DND-41 (cell line): ENCODE results near the gene FRY.

Source experiments
- ATAC-seq: fragments of 200-7000 bp; cut with Tn5 transposase; 3 replicates; pipeline ENCODE4 v1.9.1; 2021; ENCODE audit warnings: low read depth; ENCODE audit not compliant: insufficient read depth
- DNase-seq: peaks from one replicate; pipeline ENCODE4 v3.0.0-alpha.2; 2020
- H2AFZ ChIP-seq: 2 replicates; pipeline ENCODE4 v1.6.0; 2012; ENCODE audit warnings: low read depth, low read length
- H3K27ac ChIP-seq: 2 replicates; pipeline ENCODE4 v1.5.1; 2012; ENCODE audit warnings: low read length, inconsistent platforms
- H3K27me3 ChIP-seq: fragments of 200-600 bp; sonication (generic); 2 replicates; pipeline ENCODE4 v1.6.0; 2012; ENCODE audit warnings: low read length, mild to moderate bottlenecking, inconsistent platforms; ENCODE audit not compliant: insufficient read depth, poor library complexity
- H3K36me3 ChIP-seq: 2 replicates; pipeline ENCODE4 v1.5.1; 2012; ENCODE audit warnings: low read length, inconsistent platforms; ENCODE audit not compliant: insufficient read depth
- H3K4me1 ChIP-seq: 2 replicates; pipeline ENCODE4 v1.5.1; 2012; ENCODE audit warnings: mild to moderate bottlenecking, low read length; ENCODE audit not compliant: insufficient read depth
- H3K4me2 ChIP-seq: 2 replicates; pipeline ENCODE4 v1.6.0; 2012; ENCODE audit warnings: mild to moderate bottlenecking, moderate library complexity, low read length, inconsistent platforms; ENCODE audit not compliant: insufficient read depth
- H3K4me3 ChIP-seq, 2 experiments: fragments of 200-600 bp in 1 of 2; shearing (Covaris generic) in 1 of 2; 2 replicates each; pipeline ENCODE4 v1.5.1; 2012 to 2016; ENCODE audit warnings: inconsistent platforms in 2 of 2, low read length in 2 of 2, mild to moderate bottlenecking in 2 of 2, low read depth in 1 of 2, moderate library complexity in 1 of 2
- H3K79me2 ChIP-seq: 2 replicates; pipeline ENCODE4 v1.6.0; 2012; ENCODE audit warnings: low read length, inconsistent platforms; ENCODE audit not compliant: insufficient read depth
- H3K9ac ChIP-seq: 2 replicates; pipeline ENCODE4 v1.6.0; 2012; ENCODE audit warnings: low read depth, mild to moderate bottlenecking, inconsistent platforms, low read length, moderate library complexity
- H3K9me3 ChIP-seq: 2 replicates; pipeline ENCODE4 v1.5.1; 2012; ENCODE audit warnings: low read length, moderate library complexity, mild to moderate bottlenecking, inconsistent platforms; ENCODE audit not compliant: insufficient read depth, severe bottlenecking
- H4K20me1 ChIP-seq: 2 replicates; pipeline ENCODE4 v1.6.0; 2012; ENCODE audit warnings: low read length; ENCODE audit not compliant: insufficient read depth
- CTCF ChIP-seq: IDR thresholded peaks from 2 replicates; pipeline ENCODE4 v1.5.1; 2012; ENCODE audit warnings: borderline replicate concordance, low read length, moderate library complexity, mild to moderate bottlenecking; ENCODE audit not compliant: poor library complexity, severe bottlenecking; ENCODE audit errors: extremely low read depth
- EZH2 ChIP-seq: IDR thresholded peaks from 3 replicates; pipeline ENCODE4 v1.6.1; 2012; ENCODE audit warnings: borderline replicate concordance, low read depth, mild to moderate bottlenecking, moderate library complexity, low read length, inconsistent platforms; ENCODE audit not compliant: severe bottlenecking

The FRY gene

GRCh38 chr13:32028711-32029110 lies 2.9 kb upstream of the FRY start:
- no peak overlapping the region for H3K9ac ChIP-seq
- no peak for DNase-seq

GRCh38 chr13:32029684-32030083 lies 1.9 kb upstream of the FRY start:
- no peaks in the 10 kb centered on the region for H3K36me3 ChIP-seq
- H3K9ac ChIP-seq: no peak overlapping the region
- no peaks in the 10 kb centered on the region for H3K79me2 ChIP-seq
- H3K4me2 ChIP-seq: no peak overlapping the region
- no peak overlapping the region for H3K4me3 ChIP-seq
- DNase-seq (no peak), ATAC-seq (no peak)
- no peaks in the 10 kb centered on the region for H4K20me1 ChIP-seq
- TF ChIP-seq CTCF: no peak
- TF ChIP-seq EZH2: no peak
- H2AFZ ChIP-seq: no peak overlapping the region
- H3K27ac ChIP-seq: no peak overlapping the region
- H3K4me1 ChIP-seq: peaks cover 12% of the 10 kb centered on the region
- H3K9me3 ChIP-seq: no peaks in the 10 kb centered on the region
- H3K27me3 ChIP-seq: peaks cover 50% of the 10 kb centered on the region

More at GRCh38 chr13:32028711-32029110, 2.9 kb upstream of the FRY start:
- no peak overlapping the region for H2AFZ ChIP-seq
- peaks cover 48% of the 10 kb centered on the region for H3K27me3 ChIP-seq
- H4K20me1 ChIP-seq: no peaks in the 10 kb centered on the region
- H3K4me2 ChIP-seq: no peak overlapping the region
- TF ChIP-seq CTCF (no peak), EZH2 (no peak)
- no peaks in the 10 kb centered on the region for H3K36me3 ChIP-seq
- no peak for ATAC-seq
- no peaks in the 10 kb centered on the region for H3K79me2 ChIP-seq
- no peak overlapping the region for H3K4me3 ChIP-seq
- peaks cover 12% of the 10 kb centered on the region for H3K4me1 ChIP-seq
- no peak overlapping the region for H3K27ac ChIP-seq
- H3K9me3 ChIP-seq: no peaks in the 10 kb centered on the region

GRCh38 chr13:32031815-32032370 lies 319 bp downstream of the FRY start:
- H3K9me3 ChIP-seq: no peaks in the 10 kb centered on the region
- no peaks in the 10 kb centered on the region for H3K36me3 ChIP-seq
- TF ChIP-seq EZH2: no peak
- TF ChIP-seq CTCF: no peak
- peak overlapping the region; percentile 75 for H3K4me2 ChIP-seq
- no peak overlapping the region for H2AFZ ChIP-seq
- no peak overlapping the region for H3K9ac ChIP-seq
- H3K27ac ChIP-seq: no peak overlapping the region
- peaks cover 50% of the 10 kb centered on the region for H3K27me3 ChIP-seq
- no peaks in the 10 kb centered on the region for H3K79me2 ChIP-seq
- ATAC-seq (no peak), DNase-seq (no peak)
- H3K4me1 ChIP-seq: peaks cover 12% of the 10 kb centered on the region
- no peaks in the 10 kb centered on the region for H4K20me1 ChIP-seq
- peak overlapping the region in 1 of 2 experiments; percentile 48; a peak in 2 of 4 replicates for H3K4me3 ChIP-seq

DNA sequence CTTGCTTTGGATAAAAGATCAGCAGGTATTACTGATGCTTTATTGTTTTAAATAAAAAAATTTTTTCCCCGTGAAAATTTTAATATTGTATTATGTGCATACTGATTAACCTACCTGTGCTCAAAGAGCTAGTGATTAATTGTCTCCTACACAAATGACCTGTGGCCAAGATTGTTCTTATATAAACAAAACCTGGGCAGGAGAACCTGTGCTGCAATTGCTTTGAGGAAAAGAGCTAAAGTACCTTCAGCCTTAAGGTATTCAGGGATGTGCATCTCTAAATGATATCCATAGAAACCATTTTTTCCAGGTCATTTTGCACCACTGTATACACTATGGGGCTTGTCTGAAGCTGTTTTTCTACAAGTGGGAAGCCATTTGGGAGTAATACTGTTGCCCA lies 1.2 kb downstream of the FRY start:
- ATAC-seq (no peak), DNase-seq (no peak)
- no peak overlapping the region for H3K4me2 ChIP-seq
- no peaks in the 10 kb centered on the region for H3K36me3 ChIP-seq
- H2AFZ ChIP-seq: no peak overlapping the region
- TF ChIP-seq EZH2 (no peak), CTCF (no peak)
- H3K9me3 ChIP-seq: no peaks in the 10 kb centered on the region
- H3K27ac ChIP-seq: no peak overlapping the region
- no peaks in the 10 kb centered on the region for H4K20me1 ChIP-seq
- no peak overlapping the region for H3K4me3 ChIP-seq
- peaks cover 12% of the 10 kb centered on the region for H3K4me1 ChIP-seq
- H3K27me3 ChIP-seq: peaks cover 51% of the 10 kb centered on the region
- H3K79me2 ChIP-seq: no peaks in the 10 kb centered on the region
- no peak overlapping the region for H3K9ac ChIP-seq
